ENCODE data around the gene PAPOLB.

The PAPOLB gene

GRCh38 chr7:4889682-4890081 is 27.9 kb upstream of the PAPOLB start:
- no peak for TF ChIP-seq BACH2 (CRISPR knock-in tag; IDR thresholded peaks at IDR 0.05; ENCODE audit: borderline replicate concordance)
- TF ChIP-seq ZNF70 (CRISPR knock-in tag; IDR thresholded peaks at IDR 0.05), result no peak
- no peak for TF ChIP-seq ZFP30 (CRISPR knock-in tag; IDR thresholded peaks at IDR 0.05)
- no peak for TF ChIP-seq ESRRG (CRISPR knock-in tag; IDR thresholded peaks at IDR 0.05)
- no peak for TF ChIP-seq OSR1 (CRISPR knock-in tag; IDR thresholded peaks at IDR 0.05)
- TF ChIP-seq ZNF565 (CRISPR knock-in tag; conservative IDR thresholded peaks at IDR 0.05; ENCODE audit: low read depth), result no peak
- no peak for TF ChIP-seq TOX (CRISPR knock-in tag; IDR thresholded peaks at IDR 0.05; ENCODE audit: borderline replicate concordance)
- no peak for TF ChIP-seq ZFP3 (CRISPR knock-in tag; IDR thresholded peaks at IDR 0.05)
- no peak for TF ChIP-seq ARNTL (CRISPR knock-in tag; IDR thresholded peaks at IDR 0.05; ENCODE audit: borderline replicate concordance, low read depth)
- TF ChIP-seq, protein P1, sequence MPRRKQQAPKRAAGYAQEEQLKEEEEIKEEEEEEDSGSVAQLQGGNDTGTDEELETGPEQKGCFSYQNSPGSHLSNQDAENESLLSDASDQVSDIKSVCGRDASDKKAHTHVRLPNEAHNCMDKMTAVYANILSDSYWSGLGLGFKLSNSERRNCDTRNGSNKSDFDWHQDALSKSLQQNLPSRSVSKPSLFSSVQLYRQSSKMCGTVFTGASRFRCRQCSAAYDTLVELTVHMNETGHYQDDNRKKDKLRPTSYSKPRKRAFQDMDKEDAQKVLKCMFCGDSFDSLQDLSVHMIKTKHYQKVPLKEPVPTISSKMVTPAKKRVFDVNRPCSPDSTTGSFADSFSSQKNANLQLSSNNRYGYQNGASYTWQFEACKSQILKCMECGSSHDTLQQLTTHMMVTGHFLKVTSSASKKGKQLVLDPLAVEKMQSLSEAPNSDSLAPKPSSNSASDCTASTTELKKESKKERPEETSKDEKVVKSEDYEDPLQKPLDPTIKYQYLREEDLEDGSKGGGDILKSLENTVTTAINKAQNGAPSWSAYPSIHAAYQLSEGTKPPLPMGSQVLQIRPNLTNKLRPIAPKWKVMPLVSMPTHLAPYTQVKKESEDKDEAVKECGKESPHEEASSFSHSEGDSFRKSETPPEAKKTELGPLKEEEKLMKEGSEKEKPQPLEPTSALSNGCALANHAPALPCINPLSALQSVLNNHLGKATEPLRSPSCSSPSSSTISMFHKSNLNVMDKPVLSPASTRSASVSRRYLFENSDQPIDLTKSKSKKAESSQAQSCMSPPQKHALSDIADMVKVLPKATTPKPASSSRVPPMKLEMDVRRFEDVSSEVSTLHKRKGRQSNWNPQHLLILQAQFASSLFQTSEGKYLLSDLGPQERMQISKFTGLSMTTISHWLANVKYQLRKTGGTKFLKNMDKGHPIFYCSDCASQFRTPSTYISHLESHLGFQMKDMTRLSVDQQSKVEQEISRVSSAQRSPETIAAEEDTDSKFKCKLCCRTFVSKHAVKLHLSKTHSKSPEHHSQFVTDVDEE (CRISPR knock-in tag; IDR thresholded peaks at IDR 0.05), result no peak
- TF ChIP-seq, protein P2, sequence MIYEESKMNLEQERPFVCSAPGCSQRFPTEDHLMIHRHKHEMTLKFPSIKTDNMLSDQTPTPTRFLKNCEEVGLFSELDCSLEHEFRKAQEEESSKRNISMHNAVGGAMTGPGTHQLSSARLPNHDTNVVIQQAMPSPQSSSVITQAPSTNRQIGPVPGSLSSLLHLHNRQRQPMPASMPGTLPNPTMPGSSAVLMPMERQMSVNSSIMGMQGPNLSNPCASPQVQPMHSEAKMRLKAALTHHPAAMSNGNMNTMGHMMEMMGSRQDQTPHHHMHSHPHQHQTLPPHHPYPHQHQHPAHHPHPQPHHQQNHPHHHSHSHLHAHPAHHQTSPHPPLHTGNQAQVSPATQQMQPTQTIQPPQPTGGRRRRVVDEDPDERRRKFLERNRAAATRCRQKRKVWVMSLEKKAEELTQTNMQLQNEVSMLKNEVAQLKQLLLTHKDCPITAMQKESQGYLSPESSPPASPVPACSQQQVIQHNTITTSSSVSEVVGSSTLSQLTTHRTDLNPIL (CRISPR knock-in tag; IDR thresholded peaks at IDR 0.05; ENCODE audit: low read depth), result no peak
- no peak for TF ChIP-seq SNAI2 (CRISPR knock-in tag; IDR thresholded peaks at IDR 0.05)
- TF ChIP-seq ISL1 (CRISPR knock-in tag; IDR thresholded peaks at IDR 0.05), result no peak
- no peak for TF ChIP-seq ZNF8 (CRISPR knock-in tag; IDR thresholded peaks at IDR 0.05)
- TF ChIP-seq GLIS3 (CRISPR knock-in tag; IDR thresholded peaks at IDR 0.05), result no peak
- TF ChIP-seq CSRNP3 (CRISPR knock-in tag; IDR thresholded peaks at IDR 0.05), result no peak
- no peak for TF ChIP-seq CSDC2 (CRISPR knock-in tag; IDR thresholded peaks at IDR 0.05)
- no peak for TF ChIP-seq PATZ1 (CRISPR knock-in tag; IDR thresholded peaks at IDR 0.05; ENCODE audit: borderline replicate concordance)
- no peak for TF ChIP-seq RARB (CRISPR knock-in tag; IDR thresholded peaks at IDR 0.05)
- TF ChIP-seq, protein P3, sequence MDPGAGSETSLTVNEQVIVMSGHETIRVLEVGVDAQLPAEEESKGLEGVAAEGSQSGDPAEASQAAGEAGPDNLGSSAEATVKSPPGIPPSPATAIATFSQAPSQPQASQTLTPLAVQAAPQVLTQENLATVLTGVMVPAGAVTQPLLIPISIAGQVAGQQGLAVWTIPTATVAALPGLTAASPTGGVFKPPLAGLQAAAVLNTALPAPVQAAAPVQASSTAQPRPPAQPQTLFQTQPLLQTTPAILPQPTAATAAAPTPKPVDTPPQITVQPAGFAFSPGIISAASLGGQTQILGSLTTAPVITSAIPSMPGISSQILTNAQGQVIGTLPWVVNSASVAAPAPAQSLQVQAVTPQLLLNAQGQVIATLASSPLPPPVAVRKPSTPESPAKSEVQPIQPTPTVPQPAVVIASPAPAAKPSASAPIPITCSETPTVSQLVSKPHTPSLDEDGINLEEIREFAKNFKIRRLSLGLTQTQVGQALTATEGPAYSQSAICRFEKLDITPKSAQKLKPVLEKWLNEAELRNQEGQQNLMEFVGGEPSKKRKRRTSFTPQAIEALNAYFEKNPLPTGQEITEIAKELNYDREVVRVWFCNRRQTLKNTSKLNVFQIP (CRISPR knock-in tag; IDR thresholded peaks at IDR 0.05; ENCODE audit: borderline replicate concordance, low read depth), result no peak
- ATAC-seq, result no peak

DNA sequence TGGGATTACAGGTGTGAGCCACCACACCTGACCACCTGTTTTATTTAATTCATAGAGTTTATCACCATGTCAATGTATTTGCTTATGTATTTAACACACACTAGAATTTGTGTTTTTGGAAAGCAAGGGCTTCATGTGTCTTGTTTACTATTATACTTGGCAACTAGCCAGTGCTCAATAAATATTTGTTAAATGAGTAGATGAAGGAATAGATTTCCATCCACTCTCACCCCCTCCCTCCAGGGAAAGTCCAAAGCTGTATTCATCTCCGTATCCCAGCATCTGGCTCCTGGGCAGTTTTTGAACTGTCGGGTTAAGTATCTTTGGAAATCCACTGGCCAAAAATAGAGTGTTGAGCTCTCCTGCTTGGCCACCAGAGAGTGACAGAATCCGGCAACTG is 26.3 kb upstream of the PAPOLB start:
- TF ChIP-seq RARB (CRISPR knock-in tag; IDR thresholded peaks at IDR 0.05) (no peak), TOX (CRISPR knock-in tag; IDR thresholded peaks at IDR 0.05; ENCODE audit: borderline replicate concordance) (no peak), ZNF8 (CRISPR knock-in tag; IDR thresholded peaks at IDR 0.05) (no peak), PPARA (CRISPR knock-in tag; IDR thresholded peaks at IDR 0.05; ENCODE audit: borderline replicate concordance) (no peak), ZFP30 (CRISPR knock-in tag; IDR thresholded peaks at IDR 0.05) (no peak), BACH2 (CRISPR knock-in tag; IDR thresholded peaks at IDR 0.05; ENCODE audit: borderline replicate concordance) (no peak), ESRRG (CRISPR knock-in tag; IDR thresholded peaks at IDR 0.05) (no peak), ZC3H10 (CRISPR knock-in tag; IDR thresholded peaks at IDR 0.05) (no peak)
- TF ChIP-seq, protein P1 (CRISPR knock-in tag; IDR thresholded peaks at IDR 0.05), result no peak
- TF ChIP-seq, protein P3 (CRISPR knock-in tag; IDR thresholded peaks at IDR 0.05; ENCODE audit: borderline replicate concordance, low read depth), result no peak
- no peak for ATAC-seq

Data from SK-N-SH treated with all-trans-retinoic acid at 6 μM for 48 hours (cell line).